NCI-H2029 (cell line): ENCODE data around the gene NVL.

Source experiments
- DNase-seq: peaks from one replicate; lab custom pipeline; 2025; lab: John Stamatoyannopoulos, UW

Gene NVL

DNA sequence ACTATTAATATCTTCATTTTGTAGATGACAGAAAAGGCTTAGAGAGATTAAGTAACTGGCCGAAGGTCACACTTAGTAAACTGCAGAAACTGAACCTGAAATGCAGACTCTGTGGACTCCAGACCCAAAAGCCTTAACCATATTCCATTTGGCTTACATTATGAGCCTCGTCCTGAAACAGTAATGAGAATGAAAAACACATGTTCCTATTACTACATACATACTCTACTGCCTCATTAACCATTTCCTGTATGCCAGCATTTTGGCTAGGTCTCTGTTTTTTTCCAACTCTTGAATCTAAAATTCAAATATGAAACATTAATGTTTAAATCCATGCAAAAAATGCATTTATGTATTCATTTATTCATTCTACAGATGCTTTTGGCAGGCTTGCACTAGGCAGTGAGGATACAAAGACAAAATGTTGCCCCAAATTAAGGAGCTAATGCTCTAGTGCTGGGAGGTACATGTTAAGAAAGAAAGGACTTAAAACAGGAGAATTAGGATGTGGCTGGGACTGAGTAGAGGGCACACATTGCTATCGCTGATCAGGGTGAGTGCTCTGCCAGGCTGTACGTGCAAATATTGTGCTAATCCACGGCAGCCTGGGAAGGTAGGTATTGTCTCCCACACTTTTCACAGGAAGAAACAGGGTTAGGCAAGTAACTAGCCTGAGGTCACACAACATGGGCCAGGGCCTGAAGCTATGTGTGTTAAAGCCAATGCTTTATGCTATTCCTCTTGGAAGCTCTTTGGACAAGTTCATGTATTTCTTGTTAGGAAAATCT, 133.0 kb downstream of the NVL start:
- no peak for DNase-seq

DNA sequence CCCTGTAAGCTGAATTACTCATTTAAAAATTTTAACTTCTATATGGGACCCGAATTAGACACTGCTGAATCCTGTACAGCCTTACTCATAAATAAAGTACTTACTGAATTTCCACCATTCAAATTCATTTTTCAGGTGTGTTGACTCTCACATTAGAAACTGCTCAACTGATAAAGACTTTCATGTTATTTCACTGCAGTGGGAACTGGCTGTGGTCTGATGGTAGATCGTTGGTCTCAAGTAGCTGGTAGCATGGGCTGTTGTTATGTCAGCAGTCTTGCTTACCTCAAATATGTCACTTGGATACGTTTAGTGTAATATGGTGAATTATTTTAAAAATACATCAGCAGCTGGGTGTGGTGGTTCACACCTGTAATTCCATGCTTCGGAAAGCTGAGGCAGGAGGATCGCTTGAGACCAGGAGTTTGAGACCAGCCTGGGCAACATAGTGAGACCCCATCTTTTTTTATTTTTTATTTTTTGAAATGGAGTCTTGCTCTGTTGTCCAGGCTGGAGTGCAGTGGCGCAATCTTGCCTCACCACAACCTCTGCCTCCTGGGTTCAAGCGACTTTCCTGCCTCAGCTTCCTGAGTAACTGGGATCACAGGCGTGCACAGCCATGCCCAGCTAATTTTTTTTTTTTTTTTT, 136.5 kb downstream of the NVL start:
- DNase-seq, result no peak

DNA sequence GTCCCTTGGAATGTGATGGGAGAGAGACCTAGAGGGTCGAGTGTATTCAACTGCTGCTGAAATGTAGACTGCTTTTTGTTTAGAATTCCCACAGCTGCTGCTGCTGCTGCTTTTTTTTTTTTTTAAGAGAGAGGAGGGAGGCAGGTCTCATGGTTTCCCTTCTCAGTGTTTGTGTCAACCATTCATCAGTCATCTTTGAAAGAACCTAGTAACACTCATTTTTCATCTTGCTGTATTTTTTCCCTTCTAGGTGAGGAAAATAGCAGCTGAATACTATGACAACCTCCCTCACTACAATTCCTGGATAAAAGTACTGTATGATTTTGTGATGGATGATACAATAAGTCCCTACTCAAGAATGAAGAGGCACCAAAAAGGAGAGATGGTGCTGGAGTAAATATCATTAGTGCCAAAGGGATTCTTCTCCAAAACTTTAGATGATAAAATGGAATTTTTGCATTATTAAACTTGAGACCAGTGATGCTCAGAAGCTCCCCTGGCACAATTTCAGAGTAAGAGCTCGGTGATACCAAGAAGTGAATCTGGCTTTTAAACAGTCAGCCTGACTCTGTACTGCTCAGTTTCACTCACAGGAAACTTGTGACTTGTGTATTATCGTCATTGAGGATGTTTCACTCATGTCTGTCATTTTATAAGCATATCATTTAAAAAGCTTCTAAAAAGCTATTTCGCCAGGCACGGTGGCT, 137.7 kb downstream of the NVL start:
- no peak for DNase-seq

DNA sequence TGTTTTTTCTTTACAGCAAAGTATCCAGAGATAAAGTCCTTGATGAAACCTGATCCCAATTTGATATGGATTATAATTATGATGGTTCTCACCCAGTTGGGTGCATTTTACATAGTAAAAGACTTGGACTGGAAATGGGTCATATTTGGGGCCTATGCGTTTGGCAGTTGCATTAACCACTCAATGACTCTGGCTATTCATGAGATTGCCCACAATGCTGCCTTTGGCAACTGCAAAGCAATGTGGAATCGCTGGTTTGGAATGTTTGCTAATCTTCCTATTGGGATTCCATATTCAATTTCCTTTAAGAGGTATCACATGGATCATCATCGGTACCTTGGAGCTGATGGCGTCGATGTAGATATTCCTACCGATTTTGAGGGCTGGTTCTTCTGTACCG, 140.4 kb downstream of the NVL start:
- no peak for DNase-seq

DNA sequence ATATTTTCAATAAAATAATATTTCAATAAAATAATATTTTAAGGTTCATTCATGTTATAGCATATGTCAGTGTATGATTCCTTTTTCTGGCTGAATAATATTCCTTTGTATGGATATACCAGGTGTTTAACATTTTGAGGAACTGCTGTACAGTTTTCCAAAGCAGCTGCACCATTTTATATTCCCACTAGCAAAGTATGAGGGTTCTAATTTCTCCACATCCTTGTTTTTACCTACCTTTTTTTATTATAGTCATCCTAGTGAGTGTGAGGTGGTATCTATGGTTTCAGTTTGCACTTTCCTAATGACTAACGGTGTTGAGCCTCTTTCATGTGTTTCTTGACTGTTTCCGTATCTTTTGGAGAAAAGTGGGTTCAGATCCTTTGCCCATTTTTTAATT, 141.7 kb downstream of the NVL start:
- no peak for DNase-seq

DNA sequence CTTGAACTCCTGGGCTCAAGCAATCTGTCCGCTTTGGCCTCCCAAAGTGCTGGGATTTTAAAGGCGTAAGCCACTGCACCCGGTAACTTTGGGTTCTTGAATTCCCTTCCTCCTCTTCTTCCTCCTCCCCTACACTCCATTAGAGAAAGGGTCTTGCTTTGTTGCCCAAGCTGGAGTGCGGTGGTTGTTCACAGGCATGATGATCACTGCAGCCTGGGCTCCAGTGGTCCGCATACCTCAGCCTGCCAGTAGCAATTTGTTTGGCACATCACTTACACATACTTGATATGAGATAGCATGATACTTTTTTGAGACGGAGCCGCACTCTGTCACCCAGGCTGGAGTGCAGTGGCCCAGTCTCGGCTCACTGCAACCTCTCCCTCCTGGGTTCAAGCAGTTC, 144.8 kb downstream of the NVL start:
- no peak for DNase-seq

DNA sequence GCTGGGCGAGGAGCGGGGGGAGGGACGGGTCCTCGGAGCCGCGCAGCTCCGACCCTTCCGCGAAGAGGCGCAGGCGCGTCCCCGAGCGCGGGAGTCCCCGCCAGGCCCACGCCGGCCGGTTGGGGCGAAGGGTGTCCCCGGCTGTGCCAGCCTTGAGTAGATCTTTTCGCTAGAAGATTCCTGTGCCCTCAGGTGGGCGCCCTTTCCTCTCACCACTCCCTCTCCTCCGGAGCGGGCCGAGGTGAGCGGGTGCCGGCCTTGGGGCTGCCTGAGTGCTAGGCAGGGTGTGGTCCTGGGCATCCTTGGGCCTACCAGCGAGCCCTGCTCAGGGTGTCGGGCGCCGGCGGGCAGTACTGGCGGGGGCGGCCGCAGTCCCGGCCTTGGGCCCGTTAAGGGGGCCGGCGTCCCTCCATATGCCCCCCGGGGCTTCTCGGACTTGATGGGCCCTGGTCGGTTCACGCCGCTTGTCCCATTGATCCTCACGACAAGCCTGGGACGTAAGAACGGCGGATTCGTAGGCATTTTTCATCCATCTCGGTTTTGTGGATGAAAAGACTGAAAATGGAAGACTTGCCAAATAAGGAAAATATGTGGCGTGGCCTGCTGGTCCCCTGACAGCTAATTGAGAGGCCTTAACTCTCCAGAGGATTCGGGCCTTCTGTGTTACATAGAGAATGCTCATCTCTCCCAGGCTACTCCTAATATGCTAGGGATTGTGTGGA, 146.2 kb downstream of the NVL start:
- DNase-seq, result peak; percentile 17

DNA sequence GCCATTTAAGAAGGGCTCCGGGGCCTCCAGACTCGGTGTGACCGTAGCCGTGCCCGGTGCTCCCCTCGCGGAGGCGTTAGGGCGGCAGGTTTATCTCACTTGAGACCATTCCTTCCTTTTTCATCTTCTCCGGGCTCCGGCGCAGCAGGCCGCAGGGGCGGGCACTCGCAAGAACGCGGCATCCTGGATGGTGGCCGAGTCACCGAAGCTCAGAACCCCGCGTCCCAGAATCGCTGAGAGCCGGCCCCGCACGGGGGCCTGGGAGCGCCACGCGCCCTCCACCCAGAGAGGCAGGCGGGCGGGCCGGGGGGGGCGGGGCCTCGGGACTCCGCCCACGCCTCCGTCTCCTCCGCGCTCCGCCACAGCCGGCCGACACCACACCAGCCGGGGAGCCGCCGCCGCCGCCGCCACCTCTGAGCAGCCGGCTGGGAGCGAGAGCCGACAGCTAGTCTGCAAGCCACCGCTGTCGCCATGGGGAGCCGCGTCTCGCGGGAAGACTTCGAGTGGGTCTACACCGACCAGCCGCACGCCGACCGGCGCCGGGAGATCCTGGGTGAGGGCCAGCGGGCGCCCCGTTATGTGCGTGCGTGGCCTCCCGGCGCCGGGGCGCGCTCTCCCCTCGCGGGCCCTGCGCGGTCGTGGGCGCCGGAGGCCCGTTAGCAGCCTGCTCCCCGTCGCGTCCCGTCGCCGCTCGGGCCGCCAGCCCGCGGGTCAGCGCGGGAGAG, 146.9 kb downstream of the NVL start, which contains the start of gene DEGS1:
DEGS1 (plus strand) TSS at position 375 of the 725 bp plus-strand sequence; CDS start at position 472, 97 bp downstream.
- DNase-seq, result peak; percentile 82

DNA sequence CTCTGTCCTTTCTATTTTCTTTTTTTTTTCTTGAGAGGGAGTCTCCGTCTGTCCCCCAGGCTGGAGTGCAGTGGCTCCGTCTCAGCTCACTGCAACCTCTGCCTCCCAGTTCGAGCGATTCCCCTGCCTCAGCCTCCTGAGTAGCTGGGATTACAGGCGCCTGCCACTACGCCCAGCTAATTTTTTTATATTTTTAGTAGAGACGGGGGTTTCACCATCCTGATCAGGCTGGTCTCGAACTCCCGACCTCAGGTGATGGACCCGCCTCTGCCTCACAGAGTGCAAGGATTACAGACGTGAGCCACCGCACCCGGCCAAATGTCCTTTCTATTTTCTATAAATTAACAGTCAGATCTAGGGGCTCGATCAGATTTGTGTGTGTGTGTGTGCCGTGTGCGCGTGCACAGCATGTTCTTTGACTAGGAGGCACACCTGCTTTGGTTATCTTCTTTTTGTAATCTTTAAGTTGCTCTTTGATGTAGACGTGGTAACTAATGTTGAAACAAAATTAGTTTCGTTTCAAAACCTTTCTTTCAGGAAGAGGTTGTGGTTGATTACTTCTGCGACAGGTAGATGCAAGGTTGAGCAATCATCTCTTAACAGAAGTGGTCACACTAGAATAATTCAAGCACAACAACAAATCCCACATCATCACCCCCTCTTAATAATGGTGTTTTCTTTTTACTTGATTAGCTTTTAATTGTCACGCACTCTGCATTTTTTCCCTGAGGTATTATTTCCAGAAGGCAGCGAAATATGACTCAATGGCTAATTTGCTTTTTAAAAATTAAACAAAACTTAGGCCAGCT, 147.7 kb downstream of the NVL start:
- DNase-seq, result peak; percentile 30

DNA sequence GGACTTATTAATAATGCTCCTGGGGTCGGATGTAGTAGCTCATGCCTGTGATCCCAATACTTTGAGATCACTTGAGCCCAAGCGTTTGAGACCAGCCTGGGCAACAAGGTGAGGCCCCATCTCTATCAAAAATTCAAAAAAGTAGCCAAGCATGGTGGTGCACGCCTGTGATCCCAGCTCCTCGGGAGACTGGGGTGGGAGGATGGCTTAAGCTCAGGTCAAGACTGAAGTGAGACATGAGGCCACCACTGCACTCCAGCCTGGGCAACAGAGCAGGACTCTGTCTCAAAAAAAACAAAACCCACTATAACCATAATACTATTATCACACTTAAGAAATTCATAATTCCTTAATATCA, 148.5 kb downstream of the NVL start:
- no peak for DNase-seq

DNA sequence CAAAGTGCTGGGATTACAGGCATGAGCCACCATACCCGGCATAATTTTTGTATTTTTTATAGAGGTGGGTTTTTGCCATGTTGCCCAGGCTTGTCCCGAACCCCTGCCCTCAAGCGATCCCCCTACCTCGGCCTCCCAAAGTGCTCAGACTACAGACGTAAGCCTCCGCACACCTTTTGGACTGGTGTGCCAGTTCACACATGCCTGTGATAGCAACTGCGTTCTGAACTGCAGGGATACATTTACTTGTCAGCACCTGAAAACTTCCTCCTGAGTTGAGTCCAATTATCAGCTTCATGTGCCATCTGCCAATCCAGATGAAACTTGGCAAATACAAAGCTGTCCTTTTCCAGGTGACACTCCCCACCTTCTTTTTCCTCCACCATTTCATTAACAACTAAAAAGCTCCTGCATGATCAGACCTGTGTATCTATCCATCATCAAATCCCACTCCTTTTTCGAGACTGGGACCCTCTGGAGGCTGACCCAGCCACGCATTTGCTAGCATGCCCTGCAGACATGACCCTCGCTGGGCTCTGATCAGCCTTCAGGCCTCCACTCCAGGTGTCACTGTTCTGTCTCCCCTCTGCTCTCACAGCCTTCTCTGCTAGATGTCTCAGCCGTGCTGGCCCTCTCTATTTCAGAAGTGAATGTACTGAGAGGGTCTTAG, 149.1 kb downstream of the NVL start:
- no peak for DNase-seq

DNA sequence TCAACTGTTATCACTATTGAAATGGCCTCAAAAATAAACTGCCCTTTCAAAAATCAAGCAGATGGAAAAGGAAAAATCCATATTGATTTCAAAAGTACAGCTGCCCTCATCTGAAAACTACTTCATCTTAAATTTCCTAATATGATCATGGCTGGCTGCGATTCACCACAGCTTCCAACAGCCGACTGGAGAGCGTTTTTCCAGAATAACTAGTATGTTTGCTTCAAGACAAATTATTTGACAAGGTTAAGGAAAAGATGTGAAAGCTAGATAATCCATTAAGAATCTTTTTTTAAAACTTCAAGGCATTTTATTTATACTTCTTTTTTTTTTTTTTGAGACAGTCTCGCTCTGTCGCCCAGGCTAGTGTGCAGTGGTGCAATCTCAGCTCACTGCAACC, 151.1 kb downstream of the NVL start:
- DNase-seq, result no peak

DNA sequence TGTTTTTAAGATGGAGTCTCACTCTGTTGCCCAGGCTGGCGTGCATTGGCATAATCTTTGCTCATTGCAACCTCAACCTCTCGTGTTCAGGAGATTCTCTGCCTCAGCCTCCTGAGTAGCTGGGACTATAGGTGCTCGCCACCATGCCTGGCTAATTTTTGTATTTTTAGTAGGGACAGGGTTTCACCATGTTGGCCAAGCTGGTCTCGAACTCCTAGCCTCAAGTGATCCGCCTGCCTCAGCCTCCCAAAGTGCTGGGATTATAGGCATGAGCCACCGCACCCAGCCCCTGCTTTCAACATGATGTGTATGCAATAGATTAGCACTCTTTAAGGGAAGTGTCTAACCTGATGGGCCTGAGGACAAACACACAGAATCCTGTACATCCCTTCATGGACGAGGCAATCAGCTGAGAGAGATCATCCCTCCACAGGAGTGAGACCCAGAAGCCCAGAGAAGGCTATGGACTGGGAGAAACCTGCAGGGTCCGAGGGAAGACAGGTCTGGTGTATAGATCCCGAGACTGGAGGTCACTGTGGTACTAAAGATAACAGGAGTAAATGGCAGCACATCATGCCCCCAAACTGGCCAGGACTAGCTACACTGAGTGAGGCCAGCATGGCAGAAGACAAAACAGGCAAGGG, 152.5 kb downstream of the NVL start:
- DNase-seq, result no peak
